Peyer's patch (tissue), 4 donors: ENCODE measurements around the gene RNU6-7.

ENCODE experiments used
- CTCF ChIP-seq, 6 experiments: fragments of 450-650 bp in 4 of 6; fragments of 200-600 bp in 2 of 6; sonication (generic) in 1 of 6; IDR thresholded peaks; one replicate each; pipeline ENCODE4 v1.5.1; 2017 to 2019; ENCODE audit warnings: antibody characterized with exemption in 6 of 6, mild to moderate bottlenecking in 3 of 6, moderate library complexity in 1 of 6
- POLR2A ChIP-seq, 2 donors: fragments of 450-650 bp; IDR thresholded peaks; one replicate each; pipeline ENCODE4 v1.5.1; 2017; ENCODE audit warnings: antibody characterized with exemption in 2 of 2, mild to moderate bottlenecking in 2 of 2, moderate library complexity in 2 of 2

DNA sequence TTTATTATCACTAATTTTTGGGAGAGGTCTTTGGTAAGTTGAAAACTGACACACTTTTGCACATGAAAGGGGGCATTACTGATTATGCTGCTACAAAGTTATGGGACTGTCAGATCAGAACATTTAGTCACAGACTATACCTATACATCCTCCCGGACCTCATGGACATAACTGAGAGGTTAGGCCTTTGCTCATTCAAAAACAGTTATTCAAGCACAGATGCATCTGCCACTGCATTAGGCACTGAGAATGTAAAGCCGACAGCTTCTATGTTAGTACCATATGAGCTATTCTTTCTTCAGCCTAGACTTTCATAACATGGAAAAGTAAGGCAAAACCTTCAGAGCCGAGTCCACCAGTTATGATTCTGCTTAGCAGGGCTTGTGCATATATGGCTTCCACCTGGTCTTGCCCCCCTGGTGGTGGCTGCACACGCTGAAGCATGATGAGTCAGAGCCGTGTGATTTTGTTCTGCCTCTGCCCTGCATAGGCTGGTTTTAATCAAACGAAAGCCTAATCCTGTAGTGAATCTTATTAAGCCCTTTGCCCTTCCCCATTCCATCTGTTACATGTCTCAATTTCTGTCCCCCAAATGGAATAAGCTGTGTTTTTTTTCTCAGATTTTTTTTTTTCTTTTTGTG, 23.0 kb downstream of the RNU6-7 start:
- TF ChIP-seq CTCF (IDR thresholded peaks at IDR 0.05) (peak in 4 of 6 experiments; percentile 9 to 48 (median 36)), POLR2A (IDR thresholded peaks at IDR 0.05) (no peak)
